HepG2 (cell line): ENCODE measurements around the gene DYNC1LI1.

Experiments
- ARHGAP35 ChIP-seq: sonication (generic); formaldehyde crosslinking; IDR thresholded peaks from 2 replicates; pipeline ENCODE4 v1.9.0; 2022; ENCODE audit warnings: mild to moderate bottlenecking, inconsistent platforms, moderate library complexity, missing genetic modification reagents, borderline replicate concordance
- CHD2 ChIP-seq: IDR thresholded peaks from 2 replicates; pipeline ENCODE4 v1.6.1; 2011; ENCODE audit warnings: low read depth, low read length, improper control_type of control experiment
- POLR2AphosphoS5 ChIP-seq: IDR thresholded peaks from 2 replicates; pipeline ENCODE4 v1.6.1; 2012; ENCODE audit warnings: low read depth, low read length
- SMC3 ChIP-seq: IDR thresholded peaks from 2 replicates; pipeline ENCODE4 v1.6.1; 2011; ENCODE audit warnings: low read length, improper control_type of control experiment
- SUZ12 ChIP-seq: fragments of 150-350 bp; IDR thresholded peaks from 2 replicates; pipeline ENCODE4 v1.6.1; 2014; ENCODE audit warnings: low read depth, low read length
- ZNF513 ChIP-seq: sonication (generic); formaldehyde crosslinking; conservative IDR thresholded peaks from 2 replicates; pipeline ENCODE4 v1.5.0; 2020; ENCODE audit warnings: missing genetic modification reagents
- TF ChIP-seq, protein P1 (sequence below): sonication (generic); formaldehyde crosslinking; IDR thresholded peaks from 2 replicates; pipeline ENCODE4 v1.5.0; 2020; ENCODE audit warnings: mild to moderate bottlenecking, missing genetic modification reagents, moderate library complexity

DNA sequence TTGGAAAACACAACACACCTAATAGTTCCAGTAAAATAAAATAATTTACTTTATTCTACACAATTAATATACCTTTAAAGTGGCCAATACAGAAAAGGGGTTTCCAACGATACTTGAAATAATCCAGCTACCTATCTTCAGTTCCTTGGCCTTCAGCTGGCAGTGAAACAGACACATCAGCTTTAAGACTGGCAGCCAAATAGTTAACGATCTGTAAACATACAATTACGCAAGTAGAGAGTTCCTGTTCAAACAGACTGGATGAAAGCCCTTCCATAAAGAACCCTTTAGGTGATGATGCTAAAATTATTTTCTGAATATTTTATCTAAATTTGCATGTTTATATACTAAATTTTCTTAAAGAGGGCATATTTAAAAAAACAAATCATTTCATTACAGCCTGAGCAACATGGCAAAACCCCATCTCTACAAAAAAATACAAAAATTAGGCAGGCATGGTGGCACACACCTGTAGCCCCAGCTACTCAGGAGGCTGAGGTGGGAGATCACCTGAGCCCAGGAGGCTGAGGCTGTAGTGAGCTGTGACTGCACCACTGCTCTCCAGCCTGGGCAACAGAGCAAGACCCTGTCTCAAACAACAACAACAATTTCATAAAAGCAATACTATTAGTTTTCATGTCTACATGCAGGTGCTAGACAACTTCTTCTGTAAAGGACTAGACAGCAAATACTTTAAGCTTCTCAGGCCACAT, 12.9 kb downstream of the DYNC1LI1 start:
- TF ChIP-seq SUZ12 (no peak), CHD2 (no peak), ARHGAP35 (CRISPR knock-in tag) (no peak), SMC3 (0 out of 2 replicates have a peak, but pooled peaks have one; percentile 14), ZNF513 (CRISPR knock-in tag) (no peak), POLR2AphosphoS5 (no peak)
- TF ChIP-seq, protein P1, sequence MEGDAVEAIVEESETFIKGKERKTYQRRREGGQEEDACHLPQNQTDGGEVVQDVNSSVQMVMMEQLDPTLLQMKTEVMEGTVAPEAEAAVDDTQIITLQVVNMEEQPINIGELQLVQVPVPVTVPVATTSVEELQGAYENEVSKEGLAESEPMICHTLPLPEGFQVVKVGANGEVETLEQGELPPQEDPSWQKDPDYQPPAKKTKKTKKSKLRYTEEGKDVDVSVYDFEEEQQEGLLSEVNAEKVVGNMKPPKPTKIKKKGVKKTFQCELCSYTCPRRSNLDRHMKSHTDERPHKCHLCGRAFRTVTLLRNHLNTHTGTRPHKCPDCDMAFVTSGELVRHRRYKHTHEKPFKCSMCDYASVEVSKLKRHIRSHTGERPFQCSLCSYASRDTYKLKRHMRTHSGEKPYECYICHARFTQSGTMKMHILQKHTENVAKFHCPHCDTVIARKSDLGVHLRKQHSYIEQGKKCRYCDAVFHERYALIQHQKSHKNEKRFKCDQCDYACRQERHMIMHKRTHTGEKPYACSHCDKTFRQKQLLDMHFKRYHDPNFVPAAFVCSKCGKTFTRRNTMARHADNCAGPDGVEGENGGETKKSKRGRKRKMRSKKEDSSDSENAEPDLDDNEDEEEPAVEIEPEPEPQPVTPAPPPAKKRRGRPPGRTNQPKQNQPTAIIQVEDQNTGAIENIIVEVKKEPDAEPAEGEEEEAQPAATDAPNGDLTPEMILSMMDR (CRISPR knock-in tag), result no peak
